ENCODE measurements around the gene SLC25A12. TPM values are rescaled to one million over a fixed set of nuclear protein-coding genes. Genes with fewer than 3 reads are reported as not detected.

Gene SLC25A12
- total and polyA plus RNA-seq, 9 of the 15 experiments (the other 6 are each of a cell fraction or from before 2014, with no cell fraction given): 13.5 to 36.5 (median 21.7) TPM

DNA sequence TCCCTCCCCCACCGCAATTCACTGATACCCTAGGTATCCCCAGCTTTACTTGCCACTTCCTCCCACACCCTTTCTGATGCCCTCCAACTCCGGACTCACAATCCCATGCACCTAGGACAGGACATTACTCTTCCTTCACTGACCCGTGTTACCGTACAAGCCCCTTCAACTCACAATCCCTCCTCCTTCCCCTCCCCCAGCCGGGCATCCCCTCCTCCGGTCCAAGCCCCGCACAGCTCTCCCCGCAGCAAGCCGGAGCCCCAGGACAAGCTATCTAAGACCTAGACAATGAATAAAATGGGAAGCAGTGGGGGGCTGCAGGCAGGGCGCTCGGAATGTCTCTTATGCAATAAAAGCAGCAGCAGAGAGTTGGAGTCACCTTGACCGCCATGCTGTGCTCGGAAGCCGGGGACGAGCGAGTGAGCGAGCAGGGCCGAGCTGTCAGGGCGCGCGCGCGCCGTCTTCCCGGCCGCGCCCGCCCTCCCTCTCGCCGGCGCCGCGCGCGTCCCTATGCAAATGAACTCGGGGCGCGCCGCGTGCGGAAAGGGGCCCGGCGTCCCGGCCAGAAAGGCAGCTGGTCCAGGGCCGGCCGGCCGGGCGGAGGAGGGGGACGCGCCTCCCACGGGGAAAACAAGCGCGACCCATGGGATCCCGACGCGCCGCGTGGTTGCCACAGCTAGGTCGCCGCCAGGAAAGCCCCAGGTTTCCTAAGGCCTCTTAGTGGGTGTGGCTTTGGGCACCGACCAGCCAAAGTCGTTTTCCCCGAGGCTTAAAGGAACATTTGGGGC, at the start of gene SLC25A12 (continued):
- TF ChIP-seq DNMT1 (IDR thresholded peaks at IDR 0.05): no peak
- TF ChIP-seq BDP1 (IDR thresholded peaks at IDR 0.05; ENCODE audit: insufficient read depth, insufficient read length): no peak
- TF ChIP-seq ZNF274 (IDR thresholded peaks at IDR 0.05; ENCODE audit: borderline replicate concordance, low read depth, low read length): no peak
- TF ChIP-seq SMC3 (conservative IDR thresholded peaks at IDR 0.05; ENCODE audit: insufficient read depth, low read depth, low read length): no peak
- no peak for TF ChIP-seq ZNF324 (CRISPR knock-in tag; IDR thresholded peaks at IDR 0.05)
- TF ChIP-seq ZNF584 (CRISPR knock-in tag; IDR thresholded peaks at IDR 0.05; ENCODE audit: low read depth): peak; percentile 61; the same call in 1 of the 2 replicates
- TF ChIP-seq SRSF9 (IDR thresholded peaks at IDR 0.05; ENCODE audit: borderline replicate concordance, low read depth, low read length): no peak
- peak; percentile 61; the same call in 1 of the 2 replicates for TF ChIP-seq HLTF (IDR thresholded peaks at IDR 0.05)
- no peak for TF ChIP-seq MCM7 (IDR thresholded peaks at IDR 0.05)
- no peak for TF ChIP-seq ZNF124 (CRISPR knock-in tag; IDR thresholded peaks at IDR 0.05)
- TF ChIP-seq, protein P1, sequence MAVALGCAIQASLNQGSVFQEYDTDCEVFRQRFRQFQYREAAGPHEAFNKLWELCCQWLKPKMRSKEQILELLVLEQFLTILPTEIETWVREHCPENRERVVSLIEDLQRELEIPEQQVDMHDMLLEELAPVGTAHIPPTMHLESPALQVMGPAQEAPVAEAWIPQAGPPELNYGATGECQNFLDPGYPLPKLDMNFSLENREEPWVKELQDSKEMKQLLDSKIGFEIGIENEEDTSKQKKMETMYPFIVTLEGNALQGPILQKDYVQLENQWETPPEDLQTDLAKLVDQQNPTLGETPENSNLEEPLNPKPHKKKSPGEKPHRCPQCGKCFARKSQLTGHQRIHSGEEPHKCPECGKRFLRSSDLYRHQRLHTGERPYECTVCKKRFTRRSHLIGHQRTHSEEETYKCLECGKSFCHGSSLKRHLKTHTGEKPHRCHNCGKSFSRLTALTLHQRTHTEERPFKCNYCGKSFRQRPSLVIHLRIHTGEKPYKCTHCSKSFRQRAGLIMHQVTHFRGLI (CRISPR knock-in tag; IDR thresholded peaks at IDR 0.05): no peak
- no peak for TF ChIP-seq FOXJ2 (tag; IDR thresholded peaks at IDR 0.05)
- TF ChIP-seq, protein P2, sequence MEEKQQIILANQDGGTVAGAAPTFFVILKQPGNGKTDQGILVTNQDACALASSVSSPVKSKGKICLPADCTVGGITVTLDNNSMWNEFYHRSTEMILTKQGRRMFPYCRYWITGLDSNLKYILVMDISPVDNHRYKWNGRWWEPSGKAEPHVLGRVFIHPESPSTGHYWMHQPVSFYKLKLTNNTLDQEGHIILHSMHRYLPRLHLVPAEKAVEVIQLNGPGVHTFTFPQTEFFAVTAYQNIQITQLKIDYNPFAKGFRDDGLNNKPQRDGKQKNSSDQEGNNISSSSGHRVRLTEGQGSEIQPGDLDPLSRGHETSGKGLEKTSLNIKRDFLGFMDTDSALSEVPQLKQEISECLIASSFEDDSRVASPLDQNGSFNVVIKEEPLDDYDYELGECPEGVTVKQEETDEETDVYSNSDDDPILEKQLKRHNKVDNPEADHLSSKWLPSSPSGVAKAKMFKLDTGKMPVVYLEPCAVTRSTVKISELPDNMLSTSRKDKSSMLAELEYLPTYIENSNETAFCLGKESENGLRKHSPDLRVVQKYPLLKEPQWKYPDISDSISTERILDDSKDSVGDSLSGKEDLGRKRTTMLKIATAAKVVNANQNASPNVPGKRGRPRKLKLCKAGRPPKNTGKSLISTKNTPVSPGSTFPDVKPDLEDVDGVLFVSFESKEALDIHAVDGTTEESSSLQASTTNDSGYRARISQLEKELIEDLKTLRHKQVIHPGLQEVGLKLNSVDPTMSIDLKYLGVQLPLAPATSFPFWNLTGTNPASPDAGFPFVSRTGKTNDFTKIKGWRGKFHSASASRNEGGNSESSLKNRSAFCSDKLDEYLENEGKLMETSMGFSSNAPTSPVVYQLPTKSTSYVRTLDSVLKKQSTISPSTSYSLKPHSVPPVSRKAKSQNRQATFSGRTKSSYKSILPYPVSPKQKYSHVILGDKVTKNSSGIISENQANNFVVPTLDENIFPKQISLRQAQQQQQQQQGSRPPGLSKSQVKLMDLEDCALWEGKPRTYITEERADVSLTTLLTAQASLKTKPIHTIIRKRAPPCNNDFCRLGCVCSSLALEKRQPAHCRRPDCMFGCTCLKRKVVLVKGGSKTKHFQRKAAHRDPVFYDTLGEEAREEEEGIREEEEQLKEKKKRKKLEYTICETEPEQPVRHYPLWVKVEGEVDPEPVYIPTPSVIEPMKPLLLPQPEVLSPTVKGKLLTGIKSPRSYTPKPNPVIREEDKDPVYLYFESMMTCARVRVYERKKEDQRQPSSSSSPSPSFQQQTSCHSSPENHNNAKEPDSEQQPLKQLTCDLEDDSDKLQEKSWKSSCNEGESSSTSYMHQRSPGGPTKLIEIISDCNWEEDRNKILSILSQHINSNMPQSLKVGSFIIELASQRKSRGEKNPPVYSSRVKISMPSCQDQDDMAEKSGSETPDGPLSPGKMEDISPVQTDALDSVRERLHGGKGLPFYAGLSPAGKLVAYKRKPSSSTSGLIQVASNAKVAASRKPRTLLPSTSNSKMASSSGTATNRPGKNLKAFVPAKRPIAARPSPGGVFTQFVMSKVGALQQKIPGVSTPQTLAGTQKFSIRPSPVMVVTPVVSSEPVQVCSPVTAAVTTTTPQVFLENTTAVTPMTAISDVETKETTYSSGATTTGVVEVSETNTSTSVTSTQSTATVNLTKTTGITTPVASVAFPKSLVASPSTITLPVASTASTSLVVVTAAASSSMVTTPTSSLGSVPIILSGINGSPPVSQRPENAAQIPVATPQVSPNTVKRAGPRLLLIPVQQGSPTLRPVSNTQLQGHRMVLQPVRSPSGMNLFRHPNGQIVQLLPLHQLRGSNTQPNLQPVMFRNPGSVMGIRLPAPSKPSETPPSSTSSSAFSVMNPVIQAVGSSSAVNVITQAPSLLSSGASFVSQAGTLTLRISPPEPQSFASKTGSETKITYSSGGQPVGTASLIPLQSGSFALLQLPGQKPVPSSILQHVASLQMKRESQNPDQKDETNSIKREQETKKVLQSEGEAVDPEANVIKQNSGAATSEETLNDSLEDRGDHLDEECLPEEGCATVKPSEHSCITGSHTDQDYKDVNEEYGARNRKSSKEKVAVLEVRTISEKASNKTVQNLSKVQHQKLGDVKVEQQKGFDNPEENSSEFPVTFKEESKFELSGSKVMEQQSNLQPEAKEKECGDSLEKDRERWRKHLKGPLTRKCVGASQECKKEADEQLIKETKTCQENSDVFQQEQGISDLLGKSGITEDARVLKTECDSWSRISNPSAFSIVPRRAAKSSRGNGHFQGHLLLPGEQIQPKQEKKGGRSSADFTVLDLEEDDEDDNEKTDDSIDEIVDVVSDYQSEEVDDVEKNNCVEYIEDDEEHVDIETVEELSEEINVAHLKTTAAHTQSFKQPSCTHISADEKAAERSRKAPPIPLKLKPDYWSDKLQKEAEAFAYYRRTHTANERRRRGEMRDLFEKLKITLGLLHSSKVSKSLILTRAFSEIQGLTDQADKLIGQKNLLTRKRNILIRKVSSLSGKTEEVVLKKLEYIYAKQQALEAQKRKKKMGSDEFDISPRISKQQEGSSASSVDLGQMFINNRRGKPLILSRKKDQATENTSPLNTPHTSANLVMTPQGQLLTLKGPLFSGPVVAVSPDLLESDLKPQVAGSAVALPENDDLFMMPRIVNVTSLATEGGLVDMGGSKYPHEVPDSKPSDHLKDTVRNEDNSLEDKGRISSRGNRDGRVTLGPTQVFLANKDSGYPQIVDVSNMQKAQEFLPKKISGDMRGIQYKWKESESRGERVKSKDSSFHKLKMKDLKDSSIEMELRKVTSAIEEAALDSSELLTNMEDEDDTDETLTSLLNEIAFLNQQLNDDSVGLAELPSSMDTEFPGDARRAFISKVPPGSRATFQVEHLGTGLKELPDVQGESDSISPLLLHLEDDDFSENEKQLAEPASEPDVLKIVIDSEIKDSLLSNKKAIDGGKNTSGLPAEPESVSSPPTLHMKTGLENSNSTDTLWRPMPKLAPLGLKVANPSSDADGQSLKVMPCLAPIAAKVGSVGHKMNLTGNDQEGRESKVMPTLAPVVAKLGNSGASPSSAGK (IDR thresholded peaks at IDR 0.05): peak; percentile 78
- no peak for TF ChIP-seq KLF10 (CRISPR knock-in tag; IDR thresholded peaks at IDR 0.05)
- TF ChIP-seq ZNF175 (CRISPR knock-in tag; IDR thresholded peaks at IDR 0.05; ENCODE audit: low read depth): no peak; the same call in 1 of the 2 replicates
- no peak for TF ChIP-seq TSC22D4 (tag; IDR thresholded peaks at IDR 0.05)
- TF ChIP-seq PML (IDR thresholded peaks at IDR 0.05; ENCODE audit: low read length): peak; percentile 80

All from K562 (cell line).